H9 (cell line): ENCODE results near the gene SLC22A17. TPM values are rescaled to one million over a fixed set of nuclear protein-coding genes. Genes with fewer than 3 reads are reported as not detected.

Experiments
- DNase-seq: peaks from one replicate; pipeline ENCODE4 v3.0.0-alpha.2; 2017
- H2AFZ ChIP-seq: one replicate; pipeline ENCODE4 v1.6.1; 2013; ENCODE audit warnings: mild to moderate bottlenecking, low read length, control low read depth, moderate library complexity
- H2AK5ac ChIP-seq: 2 replicates; pipeline ENCODE4 v1.6.1; 2013; ENCODE audit warnings: low read length, control low read depth, mixed read lengths; ENCODE audit not compliant: insufficient read length
- H2BK120ac ChIP-seq: one replicate; pipeline ENCODE4 v1.6.1; 2013; ENCODE audit warnings: low read depth, mild to moderate bottlenecking, low read length, control low read depth, inconsistent platforms; ENCODE audit not compliant: poor library complexity, severe bottlenecking
- H2BK12ac ChIP-seq: 2 replicates; pipeline ENCODE4 v1.6.1; 2013; ENCODE audit warnings: low read length, control low read depth, mixed read lengths, low read depth; ENCODE audit not compliant: insufficient read length
- H2BK15ac ChIP-seq: 2 replicates; pipeline ENCODE4 v1.6.1; 2013; ENCODE audit warnings: low read depth, low read length, control low read depth
- H2BK20ac ChIP-seq: one replicate; pipeline ENCODE4 v1.6.1; 2013; ENCODE audit warnings: low read depth, mild to moderate bottlenecking, low read length, control low read depth, inconsistent platforms; ENCODE audit not compliant: poor library complexity, severe bottlenecking
- H2BK5ac ChIP-seq: 2 replicates; pipeline ENCODE4 v1.6.1; 2013; ENCODE audit warnings: low read length, control low read depth, mixed read lengths; ENCODE audit not compliant: insufficient read length
- H3K14ac ChIP-seq: 2 replicates; pipeline ENCODE4 v1.6.1; 2013; ENCODE audit warnings: low read length, control low read depth; ENCODE audit not compliant: insufficient read depth
- H3K18ac ChIP-seq: 2 replicates; pipeline ENCODE4 v1.6.1; 2013; ENCODE audit warnings: low read depth, mild to moderate bottlenecking, mixed read lengths, low read length, control low read depth; ENCODE audit not compliant: insufficient read length
- H3K23ac ChIP-seq: 2 replicates; pipeline ENCODE4 v1.6.1; 2013; ENCODE audit warnings: low read length, control low read depth, mixed read lengths, low read depth; ENCODE audit not compliant: insufficient read length
- H3K23me2 ChIP-seq: 2 replicates; pipeline ENCODE4 v1.6.1; 2013; ENCODE audit warnings: low read depth, mild to moderate bottlenecking, mixed read lengths, low read length, control low read depth; ENCODE audit not compliant: insufficient read length, poor library complexity, severe bottlenecking
- H3K27ac ChIP-seq: 2 replicates; pipeline ENCODE4 v1.5.1; 2013; ENCODE audit warnings: low read length, control low read depth, mixed read lengths, low read depth; ENCODE audit not compliant: insufficient read length
- H3K27me3 ChIP-seq: 2 replicates; pipeline ENCODE4 v1.6.1; 2013; ENCODE audit warnings: low read length, control low read depth, inconsistent platforms; ENCODE audit not compliant: insufficient read depth
- H3K4ac ChIP-seq: 2 replicates; pipeline ENCODE4 v1.6.1; 2013; ENCODE audit warnings: low read depth, mild to moderate bottlenecking, control low read depth, inconsistent platforms, low read length, moderate library complexity
- H3K4me1 ChIP-seq: 2 replicates; pipeline ENCODE4 v1.6.1; 2013; ENCODE audit warnings: low read length, control low read depth, inconsistent platforms; ENCODE audit not compliant: insufficient read depth
- H3K4me2 ChIP-seq: 2 replicates; pipeline ENCODE4 v1.6.1; 2013; ENCODE audit warnings: low read length, control low read depth, mixed read lengths; ENCODE audit not compliant: insufficient read length, insufficient read depth
- H3K56ac ChIP-seq: 2 replicates; pipeline ENCODE4 v1.6.1; 2013; ENCODE audit warnings: low read depth, mild to moderate bottlenecking, mixed read lengths, low read length, control low read depth; ENCODE audit not compliant: insufficient read length
- H3K79me1 ChIP-seq: 2 replicates; pipeline ENCODE4 v1.6.1; 2013; ENCODE audit warnings: low read depth, mild to moderate bottlenecking, moderate library complexity, low read length, control low read depth, inconsistent platforms; ENCODE audit not compliant: insufficient read depth, poor library complexity, severe bottlenecking
- H3K79me2 ChIP-seq: 2 replicates; pipeline ENCODE4 v1.6.1; 2013; ENCODE audit warnings: low read length, control low read depth, inconsistent platforms; ENCODE audit not compliant: insufficient read depth
- H3K9ac ChIP-seq: 2 replicates; pipeline ENCODE4 v1.6.1; 2013; ENCODE audit warnings: low read length, control low read depth, mixed read lengths; ENCODE audit not compliant: insufficient read length; ENCODE audit errors: extremely low read depth
- H3K9me3 ChIP-seq: one replicate; pipeline ENCODE4 v1.6.1; 2013; ENCODE audit warnings: low read depth, low read length, inconsistent platforms; ENCODE audit not compliant: control insufficient read depth
- H3T11ph ChIP-seq: one replicate; pipeline ENCODE4 v1.6.1; 2013; ENCODE audit warnings: mild to moderate bottlenecking, low read length, control low read depth, inconsistent platforms
- H4K20me1 ChIP-seq: one replicate; pipeline ENCODE4 v1.6.1; 2013; ENCODE audit not compliant: control insufficient read depth, insufficient read length, insufficient read depth
- H4K5ac ChIP-seq: 2 replicates; pipeline ENCODE4 v1.6.1; 2013; ENCODE audit warnings: low read depth, mild to moderate bottlenecking, mixed read lengths, low read length, control low read depth; ENCODE audit not compliant: insufficient read length
- H4K8ac ChIP-seq: replicated peaks from 2 replicates; pipeline ENCODE4 v1.6.1; 2013; ENCODE audit warnings: low read length, control low read depth, mixed read lengths, low read depth; ENCODE audit not compliant: insufficient read length
- H4K91ac ChIP-seq: 2 replicates; pipeline ENCODE4 v1.6.1; 2013; ENCODE audit warnings: low read depth, mild to moderate bottlenecking, moderate library complexity, mixed read lengths, low read length, control low read depth; ENCODE audit not compliant: insufficient read length
- H3K27ac Mint-ChIP-seq, 3 experiments: 2 replicates in 2 of 3; 3 replicates in 1 of 3; pipeline ENCODE4 v1.8.0; 2020 to 2021; ENCODE audit warnings: mixed read lengths in 3 of 3, mild to moderate bottlenecking in 1 of 3, moderate library complexity in 1 of 3
- H3K27me3 Mint-ChIP-seq: 2 replicates; pipeline ENCODE4 v1.8.0; 2021; ENCODE audit warnings: low read depth, mild to moderate bottlenecking, moderate library complexity, mixed read lengths
- H3K36me3 Mint-ChIP-seq, 3 experiments: 2 replicates in 2 of 3; 3 replicates in 1 of 3; pipeline ENCODE4 v1.8.0; 2020 to 2021; ENCODE audit warnings: low read depth in 3 of 3, mixed read lengths in 3 of 3; ENCODE audit not compliant: insufficient read depth in 1 of 3
- H3K4me1 Mint-ChIP-seq, 2 experiments: 2 replicates each; pipeline ENCODE4 v1.8.0; 2020; ENCODE audit warnings: mixed read lengths in 2 of 2
- H3K4me3 Mint-ChIP-seq, 2 experiments: 2 replicates in 1 of 2; 3 replicates in 1 of 2; pipeline ENCODE4 v1.8.0; 2020 to 2021; ENCODE audit warnings: mild to moderate bottlenecking in 2 of 2, mixed read lengths in 2 of 2, moderate library complexity in 1 of 2
- H3K9me3 Mint-ChIP-seq, 2 experiments: 2 replicates in 1 of 2; 3 replicates in 1 of 2; pipeline ENCODE4 v1.8.0; 2020; ENCODE audit warnings: mild to moderate bottlenecking in 2 of 2, mixed read lengths in 2 of 2, moderate library complexity in 1 of 2
- CTCF ChIP-seq: fragments of 200-600 bp; sonication (generic); conservative IDR thresholded peaks from 3 replicates; pipeline ENCODE4 v1.8.0; 2021; ENCODE audit warnings: antibody characterized with exemption, mild to moderate bottlenecking
- WGBS: extraction: QIAGEN DNeasy Blood & Tissue Kit; methylation state at CpG from one replicate; pipeline ENCODE4 v1.1.7; 2013; ENCODE audit warnings: missing lambda C conversion rate, low lambda C conversion rate, mixed read lengths; ENCODE audit not compliant: insufficient read length; ENCODE audit errors: extremely low coverage; 5-methylcytosine and 5-hydroxymethylcytosine counted together
- total RNA-seq: library from RNA; stranded (reverse); gene quantifications from 2 replicates; pipeline ENCODE4 v1.2.1, GENCODE V29; 2021

Gene SLC22A17
- total RNA-seq, 1 experiment from 2014 or later = 33.0 TPM

DNA sequence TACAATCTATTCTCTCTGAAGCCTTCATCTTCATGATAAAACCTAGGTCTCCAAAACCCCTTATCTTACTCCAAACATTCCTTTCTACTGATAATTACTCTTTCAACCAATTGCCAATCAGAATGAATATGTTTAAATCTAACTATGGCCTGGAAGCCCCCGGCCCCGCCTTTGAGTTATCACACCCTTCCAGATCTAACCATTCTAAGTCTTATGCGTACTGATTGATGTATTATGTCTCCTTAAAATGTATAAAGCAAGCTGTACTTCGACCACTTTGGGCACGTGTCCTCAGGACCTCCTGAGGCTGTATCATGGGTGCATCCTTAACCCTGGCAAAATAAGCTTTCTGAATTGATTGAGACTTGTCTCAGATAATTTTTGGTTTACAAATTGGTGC is 17.1 kb downstream of the SLC22A17 start:
- no peak overlapping the region for H3K4me2 ChIP-seq
- H3K23ac ChIP-seq = no peak overlapping the region
- peaks cover 35% of the 10 kb centered on the region for H3K27me3 Mint-ChIP-seq
- H3T11ph ChIP-seq = no peak overlapping the region
- no peak overlapping the region for H3K56ac ChIP-seq
- H3K4me1 Mint-ChIP-seq = no peaks in the 10 kb centered on the region
- H3K27ac Mint-ChIP-seq = no peak overlapping the region; a peak in 1 of 7 replicates
- H3K79me1 ChIP-seq = no peaks in the 10 kb centered on the region
- no peak overlapping the region for H3K27ac ChIP-seq
- no peaks in the 10 kb centered on the region for H3K27me3 ChIP-seq
- no peak overlapping the region for H3K18ac ChIP-seq
- no peak overlapping the region for H2AFZ ChIP-seq
- H2BK120ac ChIP-seq = no peak overlapping the region
- no peak overlapping the region for H2BK12ac ChIP-seq
- H2BK15ac ChIP-seq = no peak overlapping the region
- no peaks in the 10 kb centered on the region for H4K20me1 ChIP-seq
- H3K9me3 Mint-ChIP-seq = peaks cover 28 to 36% of the 10 kb centered on the region in 2 experiments
- H2AK5ac ChIP-seq = no peak overlapping the region
- no peak overlapping the region for H2BK5ac ChIP-seq
- no peaks in the 10 kb centered on the region for H3K79me2 ChIP-seq
- no peak overlapping the region for H3K4ac ChIP-seq
- H3K4me3 Mint-ChIP-seq = no peak overlapping the region
- no peak overlapping the region for H4K91ac ChIP-seq
- H3K36me3 Mint-ChIP-seq = peaks cover 1 to 9% (median 9%) of the 10 kb centered on the region in 3 experiments
- no peak overlapping the region for H4K8ac ChIP-seq
- TF ChIP-seq CTCF = no peak
- H3K9me3 ChIP-seq = no peaks in the 10 kb centered on the region
- no peak overlapping the region for H4K5ac ChIP-seq
- no peak overlapping the region for H3K9ac ChIP-seq
- no CpG with 5 or more reads among the region's 5 CpGs for WGBS
- H3K23me2 ChIP-seq = no peaks in the 10 kb centered on the region
- no peak overlapping the region for H3K14ac ChIP-seq
- no peaks in the 10 kb centered on the region for H3K4me1 ChIP-seq
- DNase-seq = no peak
- H2BK20ac ChIP-seq = no peak overlapping the region
